ENCODE results near the gene TMEM41A.

The TMEM41A gene

DNA sequence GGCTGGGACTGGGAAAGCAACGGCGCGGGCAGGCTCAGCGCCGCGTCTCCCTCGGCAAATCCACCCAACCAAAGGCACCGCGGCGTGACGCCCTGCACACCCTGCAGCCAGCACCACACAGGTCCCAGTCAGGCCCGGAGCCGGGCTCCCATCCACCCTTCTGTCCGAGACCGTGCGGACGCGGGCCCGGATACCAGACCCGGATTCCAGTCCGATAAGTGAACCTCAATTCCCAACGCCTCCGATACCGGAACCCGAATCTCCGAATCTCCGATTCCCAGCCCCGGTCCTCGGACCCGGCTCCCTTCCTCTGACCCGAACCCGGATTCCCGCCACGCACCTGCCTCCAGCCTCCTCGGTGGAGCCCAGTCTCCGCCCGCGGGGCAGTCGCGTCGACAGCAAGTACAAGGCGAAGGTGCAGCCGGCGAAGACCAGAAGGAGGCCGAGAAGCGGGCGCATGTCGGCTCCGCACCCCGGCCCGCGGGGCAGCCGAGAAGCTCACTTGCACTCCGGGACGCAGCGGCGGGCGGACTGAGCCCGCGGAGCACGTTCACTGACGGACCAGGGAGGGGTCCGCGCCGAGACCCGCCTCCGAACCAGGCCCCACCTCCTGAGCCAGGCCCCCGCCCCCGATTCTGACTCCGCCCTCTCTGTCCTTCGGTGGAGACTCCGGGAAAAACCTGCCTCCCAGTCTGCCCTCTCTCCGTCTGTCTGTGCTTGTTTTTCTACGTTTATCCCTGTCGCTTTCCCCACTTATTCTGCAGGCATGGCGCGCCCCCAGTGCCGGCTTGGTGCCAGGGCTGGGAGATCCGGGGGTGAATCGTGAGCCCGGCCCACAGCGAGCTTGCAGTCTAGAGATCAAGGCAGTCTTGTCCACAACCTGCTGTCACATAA is at the start of gene TMEM41A:
Gene TMEM41A (minus strand): TSS at position 533 of the 894 bp plus-strand sequence. CDS start 74 bp downstream, at position 459.
- peak within 1 kb of the TSS; percentile 84 for H3K27ac ChIP-seq
- peak within 1 kb of the TSS; percentile 100 for H2AFZ ChIP-seq
- TF ChIP-seq, protein P1, sequence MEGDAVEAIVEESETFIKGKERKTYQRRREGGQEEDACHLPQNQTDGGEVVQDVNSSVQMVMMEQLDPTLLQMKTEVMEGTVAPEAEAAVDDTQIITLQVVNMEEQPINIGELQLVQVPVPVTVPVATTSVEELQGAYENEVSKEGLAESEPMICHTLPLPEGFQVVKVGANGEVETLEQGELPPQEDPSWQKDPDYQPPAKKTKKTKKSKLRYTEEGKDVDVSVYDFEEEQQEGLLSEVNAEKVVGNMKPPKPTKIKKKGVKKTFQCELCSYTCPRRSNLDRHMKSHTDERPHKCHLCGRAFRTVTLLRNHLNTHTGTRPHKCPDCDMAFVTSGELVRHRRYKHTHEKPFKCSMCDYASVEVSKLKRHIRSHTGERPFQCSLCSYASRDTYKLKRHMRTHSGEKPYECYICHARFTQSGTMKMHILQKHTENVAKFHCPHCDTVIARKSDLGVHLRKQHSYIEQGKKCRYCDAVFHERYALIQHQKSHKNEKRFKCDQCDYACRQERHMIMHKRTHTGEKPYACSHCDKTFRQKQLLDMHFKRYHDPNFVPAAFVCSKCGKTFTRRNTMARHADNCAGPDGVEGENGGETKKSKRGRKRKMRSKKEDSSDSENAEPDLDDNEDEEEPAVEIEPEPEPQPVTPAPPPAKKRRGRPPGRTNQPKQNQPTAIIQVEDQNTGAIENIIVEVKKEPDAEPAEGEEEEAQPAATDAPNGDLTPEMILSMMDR (IDR thresholded peaks at IDR 0.05) = no peak
- H3K36me3 ChIP-seq (ENCODE audit: control insufficient read depth, insufficient read depth, low read length) = no peaks in the 10 kb centered on the region
- H3K9me3 ChIP-seq (ENCODE audit: control insufficient read depth, low read length) = no peaks in the 10 kb centered on the region
- H3K79me2 ChIP-seq = no peaks in the 10 kb centered on the region
- H3K4me2 ChIP-seq (ENCODE audit: low read length) = peak within 1 kb of the TSS; percentile 84
- peak within 1 kb of the TSS; percentile 87 for H3K4me3 ChIP-seq (ENCODE audit: low read depth, low read length)
- peak within 1 kb of the TSS; percentile 94 for H3K9ac ChIP-seq
- no peaks in the 10 kb centered on the region for H3K27me3 ChIP-seq (ENCODE audit: control insufficient read depth, insufficient read depth, low read length)
- H3K4me1 ChIP-seq = peaks cover 3% of the 10 kb centered on the region

DNA sequence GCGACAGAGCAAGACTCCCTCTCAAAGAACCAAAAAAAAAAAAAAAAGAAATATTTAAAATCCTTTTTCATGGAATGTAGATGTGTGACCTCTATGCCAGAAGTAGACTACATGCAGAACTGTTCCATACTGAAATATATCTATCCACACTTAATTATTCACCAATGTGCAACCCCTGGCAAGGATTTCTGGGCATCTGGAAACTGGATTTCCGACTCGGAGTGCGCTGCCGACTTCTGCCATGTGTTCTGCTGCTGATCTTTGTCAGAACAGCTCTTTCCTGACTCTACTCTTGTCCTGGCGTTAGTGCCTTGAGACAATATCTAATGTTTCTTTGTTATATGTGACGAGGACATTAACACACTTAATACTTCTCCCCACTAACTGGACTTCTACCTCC is 41.9 kb upstream of the TMEM41A start:
- TF ChIP-seq, protein P1 (IDR thresholded peaks at IDR 0.05) = no peak
- no peak overlapping the region for H2AFZ ChIP-seq
- H3K4me3 ChIP-seq (ENCODE audit: low read depth, low read length) = no peak overlapping the region
- no peaks in the 10 kb centered on the region for H3K27me3 ChIP-seq (ENCODE audit: control insufficient read depth, insufficient read depth, low read length)
- no peak overlapping the region for H3K4me2 ChIP-seq (ENCODE audit: low read length)
- no peaks in the 10 kb centered on the region for H3K79me2 ChIP-seq
- H3K9ac ChIP-seq = no peak overlapping the region
- no peaks in the 10 kb centered on the region for H3K36me3 ChIP-seq (ENCODE audit: control insufficient read depth, insufficient read depth, low read length)
- no peaks in the 10 kb centered on the region for H3K9me3 ChIP-seq (ENCODE audit: control insufficient read depth, low read length)
- H3K27ac ChIP-seq = no peak overlapping the region
- H3K4me1 ChIP-seq = no peaks in the 10 kb centered on the region

DNA sequence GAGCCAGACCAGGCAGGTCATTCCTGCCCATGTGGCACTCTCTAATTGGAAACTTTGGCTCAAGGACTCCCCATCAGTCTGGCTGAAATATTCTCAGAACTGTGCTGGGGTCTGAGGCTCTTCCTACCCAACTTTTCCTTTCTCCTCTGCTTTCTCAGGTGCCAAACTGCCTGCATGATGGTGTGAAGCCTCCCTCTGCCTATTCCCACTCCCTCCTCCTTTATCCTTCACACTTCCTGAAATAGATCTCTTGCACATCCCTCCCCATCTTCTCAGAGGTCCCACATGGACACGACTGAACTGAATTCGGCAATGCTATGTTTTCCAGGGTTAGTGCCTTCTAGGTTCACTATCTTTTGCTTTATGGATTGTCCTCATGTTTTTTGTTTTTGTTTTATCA is 41.1 kb upstream of the TMEM41A start:
- H3K36me3 ChIP-seq (ENCODE audit: control insufficient read depth, insufficient read depth, low read length) = no peaks in the 10 kb centered on the region
- no peaks in the 10 kb centered on the region for H3K27me3 ChIP-seq (ENCODE audit: control insufficient read depth, insufficient read depth, low read length)
- TF ChIP-seq, protein P1 (IDR thresholded peaks at IDR 0.05) = no peak
- no peak overlapping the region for H3K27ac ChIP-seq
- H3K9ac ChIP-seq = no peak overlapping the region
- H3K79me2 ChIP-seq = no peaks in the 10 kb centered on the region
- no peak overlapping the region for H3K4me3 ChIP-seq (ENCODE audit: low read depth, low read length)
- no peak overlapping the region for H3K4me2 ChIP-seq (ENCODE audit: low read length)
- H3K9me3 ChIP-seq (ENCODE audit: control insufficient read depth, low read length) = no peaks in the 10 kb centered on the region
- no peak overlapping the region for H2AFZ ChIP-seq
- no peaks in the 10 kb centered on the region for H3K4me1 ChIP-seq

DNA sequence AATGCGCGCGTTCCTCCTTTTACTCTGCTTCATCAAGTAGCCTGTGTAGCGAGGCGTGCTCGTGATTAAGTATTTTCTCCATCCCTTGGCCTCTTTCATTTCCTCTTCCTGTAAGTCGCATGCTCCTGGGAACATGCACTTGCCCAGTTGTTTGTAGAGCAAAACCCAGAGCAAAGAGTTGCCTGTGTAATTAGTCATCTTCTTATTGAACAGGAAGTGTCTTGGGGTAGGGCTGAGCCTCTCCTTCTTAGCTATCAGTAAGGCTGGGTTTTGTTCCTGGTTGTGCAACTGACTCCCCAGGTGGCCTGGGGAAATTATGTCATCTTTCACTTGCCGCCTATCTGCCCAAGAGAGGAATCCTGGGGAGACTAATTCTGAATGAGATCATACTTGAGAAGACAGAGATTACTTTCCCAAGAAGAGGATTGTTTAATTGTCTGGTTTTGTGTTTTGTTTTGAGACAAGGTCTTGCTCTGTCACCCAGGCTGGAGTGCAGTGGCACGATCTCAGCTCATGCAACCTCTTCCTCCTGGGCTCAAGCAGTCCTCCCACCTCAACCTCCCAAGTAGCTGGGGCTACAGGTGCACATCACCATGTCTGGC is 38.6 kb upstream of the TMEM41A start:
- no peak overlapping the region for H2AFZ ChIP-seq
- no peak overlapping the region for H3K9ac ChIP-seq
- H3K9me3 ChIP-seq (ENCODE audit: control insufficient read depth, low read length) = no peaks in the 10 kb centered on the region
- no peak overlapping the region for H3K27ac ChIP-seq
- no peak overlapping the region for H3K4me2 ChIP-seq (ENCODE audit: low read length)
- TF ChIP-seq, protein P1 (IDR thresholded peaks at IDR 0.05) = no peak
- no peaks in the 10 kb centered on the region for H3K36me3 ChIP-seq (ENCODE audit: control insufficient read depth, insufficient read depth, low read length)
- no peak overlapping the region for H3K4me3 ChIP-seq (ENCODE audit: low read depth, low read length)
- no peaks in the 10 kb centered on the region for H3K4me1 ChIP-seq
- no peaks in the 10 kb centered on the region for H3K27me3 ChIP-seq (ENCODE audit: control insufficient read depth, insufficient read depth, low read length)
- H3K79me2 ChIP-seq = no peaks in the 10 kb centered on the region
